Trophoblast cell (in vitro differentiated cells and primary cell): Measurements from ENCODE around the gene SNX20.

Experiments
- DNase-seq, 2 donors: peaks; one replicate each; pipeline ENCODE4 v3.0.0-alpha.2; 2016
- H2AFZ ChIP-seq: 2 replicates; pipeline ENCODE4 v1.6.1; 2013; ENCODE audit warnings: low read length, moderate library complexity, mild to moderate bottlenecking; ENCODE audit not compliant: insufficient read depth, poor library complexity
- H2AK5ac ChIP-seq: 2 replicates; pipeline ENCODE4 v1.6.1; 2013; ENCODE audit warnings: mild to moderate bottlenecking, low read length
- H2BK120ac ChIP-seq: 2 replicates; pipeline ENCODE4 v1.6.1; 2013; ENCODE audit warnings: low read length, mild to moderate bottlenecking, moderate library complexity; ENCODE audit not compliant: insufficient read depth, poor library complexity
- H2BK12ac ChIP-seq: 2 replicates; pipeline ENCODE4 v1.6.1; 2013; ENCODE audit warnings: mild to moderate bottlenecking, low read length, moderate library complexity
- H2BK5ac ChIP-seq: 2 replicates; pipeline ENCODE4 v1.6.1; 2013; ENCODE audit warnings: low read length, low read depth, moderate library complexity, mild to moderate bottlenecking; ENCODE audit not compliant: poor library complexity
- H3K14ac ChIP-seq: 2 replicates; pipeline ENCODE4 v1.6.1; 2013; ENCODE audit warnings: mild to moderate bottlenecking, low read length
- H3K18ac ChIP-seq: 2 replicates; pipeline ENCODE4 v1.6.1; 2013; ENCODE audit warnings: mild to moderate bottlenecking, low read length
- H3K23ac ChIP-seq: 2 replicates; pipeline ENCODE4 v1.6.1; 2013; ENCODE audit warnings: low read length
- H3K27ac ChIP-seq: 2 replicates; pipeline ENCODE4 v1.5.1; 2013; ENCODE audit warnings: low read depth, mild to moderate bottlenecking, inconsistent platforms, low read length, moderate library complexity
- H3K27me3 ChIP-seq: 2 replicates; pipeline ENCODE4 v1.6.1; 2013; ENCODE audit warnings: inconsistent platforms, mild to moderate bottlenecking, low read length, moderate library complexity; ENCODE audit not compliant: insufficient read depth
- H3K36me3 ChIP-seq, 2 experiments: 1 replicate in 1 of 2; 2 replicates in 1 of 2; pipeline ENCODE4 v1.6.1; 2013; ENCODE audit warnings: low read length in 2 of 2, mild to moderate bottlenecking in 2 of 2, moderate library complexity in 1 of 2; ENCODE audit not compliant: insufficient read depth in 2 of 2, control insufficient read depth in 1 of 2
- H3K4ac ChIP-seq: 2 replicates; pipeline ENCODE4 v1.6.1; 2013; ENCODE audit warnings: low read depth, mild to moderate bottlenecking, low read length, moderate library complexity
- H3K4me1 ChIP-seq, 2 experiments: 1 replicate in 1 of 2; 2 replicates in 1 of 2; pipeline ENCODE4 v1.6.1; 2013; ENCODE audit warnings: low read length in 2 of 2, mild to moderate bottlenecking in 2 of 2, moderate library complexity in 1 of 2; ENCODE audit not compliant: insufficient read depth in 2 of 2, control insufficient read depth in 1 of 2
- H3K4me2 ChIP-seq: 2 replicates; pipeline ENCODE4 v1.6.1; 2013; ENCODE audit warnings: inconsistent platforms, mild to moderate bottlenecking, low read length, moderate library complexity
- H3K4me3 ChIP-seq: 2 replicates; pipeline ENCODE4 v1.5.1; 2013; ENCODE audit warnings: mild to moderate bottlenecking, low read depth, low read length, inconsistent platforms
- H3K79me1 ChIP-seq: one replicate; pipeline ENCODE4 v1.6.1; 2013; ENCODE audit warnings: low read length
- H3K79me2 ChIP-seq: 2 replicates; pipeline ENCODE4 v1.6.1; 2013; ENCODE audit warnings: low read length, mild to moderate bottlenecking; ENCODE audit not compliant: control insufficient read depth, insufficient read depth, poor library complexity
- H3K9ac ChIP-seq: 2 replicates; pipeline ENCODE4 v1.6.1; 2013; ENCODE audit warnings: mild to moderate bottlenecking, low read length
- H3K9me3 ChIP-seq: 2 replicates; pipeline ENCODE4 v1.6.1; 2013; ENCODE audit warnings: low read depth, mild to moderate bottlenecking, control low read depth, inconsistent platforms, low read length; ENCODE audit not compliant: insufficient read depth
- H4K12ac ChIP-seq: 2 replicates; pipeline ENCODE4 v1.6.1; 2013; ENCODE audit warnings: low read depth, mild to moderate bottlenecking, low read length, moderate library complexity
- H4K8ac ChIP-seq: 2 replicates; pipeline ENCODE4 v1.6.1; 2013; ENCODE audit warnings: low read depth, mild to moderate bottlenecking, low read length, moderate library complexity
- H4K91ac ChIP-seq: one replicate; pipeline ENCODE4 v1.6.1; 2013; ENCODE audit warnings: low read depth, mild to moderate bottlenecking, low read length, moderate library complexity
- WGBS: extraction: QIAGEN DNeasy Blood & Tissue Kit; methylation state at CpG from one replicate; pipeline ENCODE4 v1.1.7; 2013; ENCODE audit warnings: missing lambda C conversion rate; ENCODE audit not compliant: insufficient read length, insufficient coverage; ENCODE audit errors: extremely low coverage; 5-methylcytosine and 5-hydroxymethylcytosine counted together

SNX20 gene

DNA sequence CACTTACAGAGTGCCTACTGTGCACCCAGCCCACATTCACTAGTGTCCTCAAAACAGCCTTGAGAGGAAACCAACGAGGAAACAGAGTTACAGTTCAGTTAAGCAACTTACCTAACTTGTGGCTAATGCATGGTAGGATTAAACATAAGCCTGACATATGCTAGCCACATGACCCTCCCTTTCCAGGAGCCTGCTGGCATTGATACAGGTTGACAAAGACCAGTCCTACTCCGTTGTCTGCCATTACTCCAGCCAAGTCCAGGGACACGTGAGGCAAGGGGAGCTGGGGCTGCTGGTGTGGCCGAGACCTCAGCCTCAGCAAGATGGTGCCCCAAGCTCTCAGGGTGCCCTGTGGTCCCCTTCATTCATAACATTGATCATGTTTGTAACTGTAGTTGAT lies 37.9 kb downstream of the SNX20 start:
- no peak for DNase-seq
- Histone ChIP-seq H3K23ac (no peak overlapping the region), H3K9ac (no peak overlapping the region), H3K9me3 (peaks cover 2% of the 10 kb centered on the region), H4K91ac (no peak overlapping the region), H4K8ac (no peak overlapping the region), H3K27me3 (no peaks in the 10 kb centered on the region), H3K14ac (no peak overlapping the region), H3K4me1 (no peaks in the 10 kb centered on the region), H2AFZ (no peak overlapping the region), H2BK5ac (no peak overlapping the region), H3K4me2 (no peak overlapping the region), H3K27ac (no peak overlapping the region), H3K18ac (no peak overlapping the region), H2BK120ac (no peak overlapping the region), H3K79me2 (no peaks in the 10 kb centered on the region), H2BK12ac (no peak overlapping the region), H3K36me3 (no peaks in the 10 kb centered on the region), H3K4me3 (no peak overlapping the region), H2AK5ac (no peak overlapping the region), H3K79me1 (no peaks in the 10 kb centered on the region), H3K4ac (no peak overlapping the region), H4K12ac (no peak overlapping the region)
- WGBS: no CpG with 5 or more reads among the region's 4 CpGs

DNA sequence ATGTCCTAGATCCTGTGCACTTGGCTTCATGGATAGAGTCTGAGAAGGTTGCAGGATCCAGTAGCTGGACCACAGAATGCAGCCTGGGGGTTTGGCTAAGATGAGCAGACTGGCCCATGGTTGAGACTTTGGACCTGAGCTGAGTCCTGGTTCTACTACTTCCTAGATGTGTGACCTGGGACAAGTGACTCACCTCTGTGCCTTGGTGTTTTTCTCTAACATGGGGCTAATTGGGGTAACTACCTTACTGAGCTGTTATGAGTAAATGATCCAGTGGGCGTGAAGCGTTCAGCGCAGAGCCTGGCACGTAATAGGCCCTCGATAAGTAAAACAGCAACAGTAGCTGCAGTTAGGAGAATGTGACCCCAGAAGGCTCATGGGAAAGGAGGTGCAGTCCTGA lies 38.8 kb downstream of the SNX20 start:
- Histone ChIP-seq H3K4me3 (no peak overlapping the region), H3K23ac (no peak overlapping the region), H2AK5ac (no peak overlapping the region), H2BK12ac (no peak overlapping the region), H3K9me3 (peaks cover 2% of the 10 kb centered on the region), H4K8ac (no peak overlapping the region), H4K91ac (no peak overlapping the region), H3K27me3 (no peaks in the 10 kb centered on the region), H3K14ac (no peak overlapping the region), H3K4me2 (no peak overlapping the region), H3K36me3 (no peaks in the 10 kb centered on the region), H3K18ac (no peak overlapping the region), H3K4ac (no peak overlapping the region), H3K79me2 (no peaks in the 10 kb centered on the region), H3K9ac (no peak overlapping the region), H2AFZ (no peak overlapping the region), H3K4me1 (no peaks in the 10 kb centered on the region), H3K79me1 (no peaks in the 10 kb centered on the region), H2BK5ac (no peak overlapping the region), H3K27ac (no peak overlapping the region), H2BK120ac (no peak overlapping the region), H4K12ac (no peak overlapping the region)
- no CpG with 5 or more reads among the region's 5 CpGs for WGBS
- no peak for DNase-seq

DNA sequence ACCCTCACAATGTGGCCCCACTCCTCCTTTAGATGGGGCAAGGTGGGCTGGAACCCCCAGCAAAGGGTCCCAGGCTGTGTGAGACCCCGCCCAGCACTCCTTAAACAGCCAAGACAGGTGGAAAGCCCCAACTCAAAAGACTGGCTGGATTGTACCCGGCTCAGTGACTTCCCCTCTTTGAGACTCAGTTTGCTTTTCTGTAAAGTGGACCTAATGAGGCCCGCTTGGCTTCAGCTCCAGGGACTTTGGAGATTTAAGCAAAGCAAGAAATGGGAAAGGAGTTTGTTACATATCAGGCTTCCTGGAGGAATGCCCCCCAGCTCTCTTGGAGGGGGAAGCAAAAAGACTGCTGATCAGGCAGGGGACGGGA lies 39.3 kb downstream of the SNX20 start:
- Histone ChIP-seq H3K23ac (no peak overlapping the region), H2BK120ac (no peak overlapping the region), H3K9ac (no peak overlapping the region), H3K9me3 (peaks cover 2% of the 10 kb centered on the region), H3K18ac (no peak overlapping the region), H3K79me2 (no peaks in the 10 kb centered on the region), H3K36me3 (no peaks in the 10 kb centered on the region), H4K12ac (no peak overlapping the region), H3K27me3 (no peaks in the 10 kb centered on the region), H3K79me1 (no peaks in the 10 kb centered on the region), H4K8ac (no peak overlapping the region), H3K4me3 (no peak overlapping the region), H3K4me2 (no peak overlapping the region), H2BK12ac (no peak overlapping the region), H3K14ac (no peak overlapping the region), H3K4me1 (no peaks in the 10 kb centered on the region), H3K27ac (no peak overlapping the region), H4K91ac (no peak overlapping the region), H3K4ac (no peak overlapping the region), H2AK5ac (no peak overlapping the region), H2BK5ac (no peak overlapping the region), H2AFZ (no peak overlapping the region)
- whole genome bisulfite sequencing: no CpG with 5 or more reads among the region's 4 CpGs
- DNase-seq: no peak

DNA sequence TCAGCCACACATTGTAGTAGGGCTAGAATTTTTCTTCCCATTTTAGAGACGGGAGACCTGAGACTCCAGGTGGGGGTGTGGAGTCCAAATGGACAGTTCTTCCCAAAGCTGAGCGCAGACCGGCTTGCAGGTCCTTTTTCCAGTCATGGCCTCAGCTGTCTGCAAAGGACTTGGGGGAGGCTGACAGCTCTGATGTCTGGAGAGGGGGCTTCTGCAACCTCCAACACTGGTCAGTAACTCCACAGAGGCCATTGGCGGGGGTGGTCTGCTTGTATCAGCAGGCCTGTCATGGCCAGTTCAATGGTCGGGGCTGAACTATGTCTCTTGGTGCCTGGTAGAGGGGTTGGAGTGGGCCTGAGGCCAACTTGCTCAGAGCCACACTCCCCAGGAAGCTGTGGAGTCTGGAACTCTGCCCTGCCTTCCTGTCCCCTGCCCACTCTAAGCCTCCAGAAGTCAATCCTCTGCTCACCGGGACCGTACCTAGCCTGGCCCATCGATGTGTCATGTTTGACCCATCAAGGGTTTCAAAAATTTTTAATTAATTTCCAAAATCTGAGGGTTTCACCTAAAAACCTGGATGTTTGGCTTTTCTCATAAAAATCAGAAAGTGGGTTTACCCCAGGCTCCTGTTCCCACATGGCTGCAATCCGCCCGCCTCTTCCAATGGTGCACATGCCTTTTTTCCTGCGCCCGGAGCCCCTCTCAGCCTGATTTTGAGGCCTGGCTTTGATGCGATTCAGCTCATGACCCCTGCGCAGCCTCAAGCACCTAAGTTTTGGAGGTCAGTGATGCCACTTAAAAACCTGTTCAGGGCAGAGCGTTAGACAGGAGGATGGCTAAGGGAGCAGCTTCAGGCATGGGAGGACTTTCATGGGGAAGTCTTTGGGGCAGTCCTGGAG lies 39.9 kb downstream of the SNX20 start:
- Histone ChIP-seq H3K14ac (no peak overlapping the region), H3K27ac (no peak overlapping the region), H4K12ac (no peak overlapping the region), H3K4me3 (no peak overlapping the region), H2BK12ac (no peak overlapping the region), H3K27me3 (no peaks in the 10 kb centered on the region), H3K9ac (no peak overlapping the region), H2AFZ (no peak overlapping the region), H2BK120ac (no peak overlapping the region), H3K23ac (no peak overlapping the region), H3K9me3 (peaks cover 2% of the 10 kb centered on the region), H3K36me3 (no peaks in the 10 kb centered on the region), H2AK5ac (no peak overlapping the region), H3K79me1 (no peaks in the 10 kb centered on the region), H3K79me2 (no peaks in the 10 kb centered on the region), H4K91ac (no peak overlapping the region), H3K18ac (no peak overlapping the region), H3K4me1 (no peaks in the 10 kb centered on the region), H2BK5ac (no peak overlapping the region), H4K8ac (no peak overlapping the region), H3K4ac (no peak overlapping the region), H3K4me2 (no peak overlapping the region)
- no peak for DNase-seq
- WGBS: no CpG with 5 or more reads among the region's 15 CpGs
